Trophoblast cell (in vitro differentiated cells and primary cell): ENCODE measurements around the gene KCNAB1.
A peak's percentile ranks its signal among the peaks of the same experiment; 100 is the strongest.

Experiments
- DNase-seq, 2 donors: peaks; one replicate each; pipeline ENCODE4 v3.0.0-alpha.2; 2016
- H2AFZ ChIP-seq: 2 replicates; pipeline ENCODE4 v1.6.1; 2013; ENCODE audit warnings: low read length, moderate library complexity, mild to moderate bottlenecking; ENCODE audit not compliant: insufficient read depth, poor library complexity
- H2AK5ac ChIP-seq: 2 replicates; pipeline ENCODE4 v1.6.1; 2013; ENCODE audit warnings: mild to moderate bottlenecking, low read length
- H2BK120ac ChIP-seq: 2 replicates; pipeline ENCODE4 v1.6.1; 2013; ENCODE audit warnings: low read length, mild to moderate bottlenecking, moderate library complexity; ENCODE audit not compliant: insufficient read depth, poor library complexity
- H2BK12ac ChIP-seq: 2 replicates; pipeline ENCODE4 v1.6.1; 2013; ENCODE audit warnings: mild to moderate bottlenecking, low read length, moderate library complexity
- H2BK5ac ChIP-seq: 2 replicates; pipeline ENCODE4 v1.6.1; 2013; ENCODE audit warnings: low read length, low read depth, moderate library complexity, mild to moderate bottlenecking; ENCODE audit not compliant: poor library complexity
- H3K14ac ChIP-seq: 2 replicates; pipeline ENCODE4 v1.6.1; 2013; ENCODE audit warnings: mild to moderate bottlenecking, low read length
- H3K18ac ChIP-seq: 2 replicates; pipeline ENCODE4 v1.6.1; 2013; ENCODE audit warnings: mild to moderate bottlenecking, low read length
- H3K23ac ChIP-seq: 2 replicates; pipeline ENCODE4 v1.6.1; 2013; ENCODE audit warnings: low read length
- H3K27ac ChIP-seq: 2 replicates; pipeline ENCODE4 v1.5.1; 2013; ENCODE audit warnings: low read depth, mild to moderate bottlenecking, inconsistent platforms, low read length, moderate library complexity
- H3K27me3 ChIP-seq: 2 replicates; pipeline ENCODE4 v1.6.1; 2013; ENCODE audit warnings: inconsistent platforms, mild to moderate bottlenecking, low read length, moderate library complexity; ENCODE audit not compliant: insufficient read depth
- H3K36me3 ChIP-seq, 2 experiments: 1 replicate in 1 of 2; 2 replicates in 1 of 2; pipeline ENCODE4 v1.6.1; 2013; ENCODE audit warnings: low read length in 2 of 2, mild to moderate bottlenecking in 2 of 2, moderate library complexity in 1 of 2; ENCODE audit not compliant: insufficient read depth in 2 of 2, control insufficient read depth in 1 of 2
- H3K4ac ChIP-seq: 2 replicates; pipeline ENCODE4 v1.6.1; 2013; ENCODE audit warnings: low read depth, mild to moderate bottlenecking, low read length, moderate library complexity
- H3K4me1 ChIP-seq, 2 experiments: 1 replicate in 1 of 2; 2 replicates in 1 of 2; pipeline ENCODE4 v1.6.1; 2013; ENCODE audit warnings: low read length in 2 of 2, mild to moderate bottlenecking in 2 of 2, moderate library complexity in 1 of 2; ENCODE audit not compliant: insufficient read depth in 2 of 2, control insufficient read depth in 1 of 2
- H3K4me2 ChIP-seq: 2 replicates; pipeline ENCODE4 v1.6.1; 2013; ENCODE audit warnings: inconsistent platforms, mild to moderate bottlenecking, low read length, moderate library complexity
- H3K4me3 ChIP-seq: 2 replicates; pipeline ENCODE4 v1.5.1; 2013; ENCODE audit warnings: mild to moderate bottlenecking, low read depth, low read length, inconsistent platforms
- H3K79me1 ChIP-seq: one replicate; pipeline ENCODE4 v1.6.1; 2013; ENCODE audit warnings: low read length
- H3K79me2 ChIP-seq: 2 replicates; pipeline ENCODE4 v1.6.1; 2013; ENCODE audit warnings: low read length, mild to moderate bottlenecking; ENCODE audit not compliant: control insufficient read depth, insufficient read depth, poor library complexity
- H3K9ac ChIP-seq: 2 replicates; pipeline ENCODE4 v1.6.1; 2013; ENCODE audit warnings: mild to moderate bottlenecking, low read length
- H3K9me3 ChIP-seq: 2 replicates; pipeline ENCODE4 v1.6.1; 2013; ENCODE audit warnings: low read depth, mild to moderate bottlenecking, control low read depth, inconsistent platforms, low read length; ENCODE audit not compliant: insufficient read depth
- H4K12ac ChIP-seq: 2 replicates; pipeline ENCODE4 v1.6.1; 2013; ENCODE audit warnings: low read depth, mild to moderate bottlenecking, low read length, moderate library complexity
- H4K8ac ChIP-seq: 2 replicates; pipeline ENCODE4 v1.6.1; 2013; ENCODE audit warnings: low read depth, mild to moderate bottlenecking, low read length, moderate library complexity
- H4K91ac ChIP-seq: one replicate; pipeline ENCODE4 v1.6.1; 2013; ENCODE audit warnings: low read depth, mild to moderate bottlenecking, low read length, moderate library complexity
- WGBS: extraction: QIAGEN DNeasy Blood & Tissue Kit; methylation state at CpG from one replicate; pipeline ENCODE4 v1.1.7; 2013; ENCODE audit warnings: missing lambda C conversion rate; ENCODE audit not compliant: insufficient read length, insufficient coverage; ENCODE audit errors: extremely low coverage; 5-methylcytosine and 5-hydroxymethylcytosine counted together

The KCNAB1 gene

GRCh38 chr3:156472150-156472549 is 351.8 kb downstream of the KCNAB1 start:
- Histone ChIP-seq H2BK12ac (peak overlapping the region; percentile 95), H2AFZ (no peak overlapping the region), H3K27me3 (no peaks in the 10 kb centered on the region), H2BK120ac (peak overlapping the region; percentile 92), H3K27ac (peak overlapping the region; percentile 51), H3K23ac (no peak overlapping the region), H3K4me3 (no peak overlapping the region), H4K8ac (no peak overlapping the region), H3K79me1 (peaks cover 5% of the 10 kb centered on the region), H3K9ac (no peak overlapping the region), H3K18ac (peak overlapping the region; percentile 80), H4K91ac (peak overlapping the region; percentile 97), H3K4me2 (no peak overlapping the region), H3K14ac (peak overlapping the region; percentile 83), H3K9me3 (no peaks in the 10 kb centered on the region), H2BK5ac (peak overlapping the region; percentile 89), H3K79me2 (peaks cover 2% of the 10 kb centered on the region), H3K4ac (no peak overlapping the region), H3K4me1 (peaks cover 4 to 5% of the 10 kb centered on the region in 2 experiments), H4K12ac (no peak overlapping the region), H3K36me3 (no peaks in the 10 kb centered on the region), H2AK5ac (no peak overlapping the region)
- DNase-seq, result no peak
- WGBS, result no CpG with 5 or more reads among the region's 4 CpGs

- no peak overlapping the region for H4K12ac ChIP-seq
- H3K18ac ChIP-seq, result no peak overlapping the region
- no peak overlapping the region for H2AFZ ChIP-seq
- peak overlapping the region; percentile 30 for H2BK12ac ChIP-seq
- H2AK5ac ChIP-seq, result no peak overlapping the region
- H4K8ac ChIP-seq, result no peak overlapping the region
- no peak overlapping the region for H3K14ac ChIP-seq
- peaks cover 4 to 5% of the 10 kb centered on the region in 2 experiments for H3K4me1 ChIP-seq
- H2BK5ac ChIP-seq, result no peak overlapping the region
- DNase-seq, result no peak
- no peak overlapping the region for H3K4me3 ChIP-seq
- H3K9ac ChIP-seq, result no peak overlapping the region
- H2BK120ac ChIP-seq, result no peak overlapping the region
- no peak overlapping the region for H3K4me2 ChIP-seq
- no peaks in the 10 kb centered on the region for H3K27me3 ChIP-seq
- no CpG with 5 or more reads among the region's 5 CpGs for WGBS
- H3K4ac ChIP-seq, result no peak overlapping the region
- no peak overlapping the region for H3K23ac ChIP-seq
- H3K9me3 ChIP-seq, result no peaks in the 10 kb centered on the region
- H3K36me3 ChIP-seq, result no peaks in the 10 kb centered on the region
- peak overlapping the region; percentile 13 for H4K91ac ChIP-seq
- no peak overlapping the region for H3K27ac ChIP-seq
- peaks cover 5% of the 10 kb centered on the region for H3K79me1 ChIP-seq
- peaks cover 2% of the 10 kb centered on the region for H3K79me2 ChIP-seq
Observed at GRCh38 chr3:156472684-156473083, 352.3 kb downstream of the KCNAB1 start.

DNA sequence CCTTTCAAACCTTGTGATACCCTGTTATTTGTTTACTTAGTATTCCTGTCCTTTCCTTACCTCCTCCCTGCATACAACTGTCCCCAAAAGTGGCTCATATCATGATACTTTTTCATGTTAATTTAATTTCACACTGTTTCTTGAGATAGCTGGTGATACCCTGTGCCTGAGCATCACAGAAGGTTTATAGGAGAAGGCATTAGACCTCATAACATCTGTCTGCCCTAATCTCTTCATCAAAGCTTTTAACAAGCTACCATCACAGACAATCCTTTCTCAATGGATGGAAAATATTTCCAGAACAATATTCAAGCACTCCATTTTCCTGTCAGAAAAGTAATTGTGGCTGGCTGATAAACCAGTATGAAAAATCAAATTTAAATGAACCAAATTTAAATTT is 353.0 kb downstream of the KCNAB1 start:
- Histone ChIP-seq H3K4me1 (peaks cover 4 to 5% of the 10 kb centered on the region in 2 experiments), H2BK5ac (peak overlapping the region; percentile 26), H3K14ac (no peak overlapping the region), H4K91ac (no peak overlapping the region), H4K8ac (no peak overlapping the region), H3K4ac (no peak overlapping the region), H3K23ac (no peak overlapping the region), H3K9me3 (no peaks in the 10 kb centered on the region), H2AK5ac (no peak overlapping the region), H3K27ac (no peak overlapping the region), H3K27me3 (no peaks in the 10 kb centered on the region), H3K18ac (no peak overlapping the region), H3K79me2 (peaks cover 2% of the 10 kb centered on the region), H4K12ac (no peak overlapping the region), H3K9ac (no peak overlapping the region), H2BK120ac (no peak overlapping the region), H2BK12ac (no peak overlapping the region), H3K4me2 (no peak overlapping the region), H3K36me3 (no peaks in the 10 kb centered on the region), H3K79me1 (peaks cover 5% of the 10 kb centered on the region), H2AFZ (no peak overlapping the region), H3K4me3 (no peak overlapping the region)
- no peak for DNase-seq

- H3K9me3 ChIP-seq, result no peaks in the 10 kb centered on the region
- H4K91ac ChIP-seq, result no peak overlapping the region
- H3K4me2 ChIP-seq, result peak overlapping the region; percentile 26
- no CpG with 5 or more reads among the region's 12 CpGs for WGBS
- no peak overlapping the region for H3K18ac ChIP-seq
- H3K27ac ChIP-seq, result no peak overlapping the region
- no peak overlapping the region for H4K12ac ChIP-seq
- no peak overlapping the region for H2AK5ac ChIP-seq
- no peak overlapping the region for H3K4me3 ChIP-seq
- H4K8ac ChIP-seq, result no peak overlapping the region
- no peaks in the 10 kb centered on the region for H3K36me3 ChIP-seq
- H3K4ac ChIP-seq, result no peak overlapping the region
- H3K9ac ChIP-seq, result no peak overlapping the region
- H3K23ac ChIP-seq, result no peak overlapping the region
- no peaks in the 10 kb centered on the region for H3K27me3 ChIP-seq
- no peak for DNase-seq
- no peak overlapping the region for H2BK120ac ChIP-seq
- peaks cover 5% of the 10 kb centered on the region for H3K79me1 ChIP-seq
- H2BK5ac ChIP-seq, result no peak overlapping the region
- H3K4me1 ChIP-seq, result peaks cover 3 to 4% of the 10 kb centered on the region in 2 experiments
- H3K14ac ChIP-seq, result no peak overlapping the region
- H2BK12ac ChIP-seq, result no peak overlapping the region
- H2AFZ ChIP-seq, result no peak overlapping the region
- H3K79me2 ChIP-seq, result peaks cover 2% of the 10 kb centered on the region
Observed at GRCh38 chr3:156474560-156475389, 354.4 kb downstream of the KCNAB1 start.
